Measurements from ENCODE around the gene DUSP19. TPM values are rescaled to one million over a fixed set of nuclear protein-coding genes. Genes with fewer than 3 reads are reported as not detected.

Gene DUSP19
- total and polyA plus RNA-seq, 2 of the 13 experiments (the other 11 are each of a cell fraction or from before 2014, with no cell fraction given), result 1.3 to 1.9 TPM

DNA sequence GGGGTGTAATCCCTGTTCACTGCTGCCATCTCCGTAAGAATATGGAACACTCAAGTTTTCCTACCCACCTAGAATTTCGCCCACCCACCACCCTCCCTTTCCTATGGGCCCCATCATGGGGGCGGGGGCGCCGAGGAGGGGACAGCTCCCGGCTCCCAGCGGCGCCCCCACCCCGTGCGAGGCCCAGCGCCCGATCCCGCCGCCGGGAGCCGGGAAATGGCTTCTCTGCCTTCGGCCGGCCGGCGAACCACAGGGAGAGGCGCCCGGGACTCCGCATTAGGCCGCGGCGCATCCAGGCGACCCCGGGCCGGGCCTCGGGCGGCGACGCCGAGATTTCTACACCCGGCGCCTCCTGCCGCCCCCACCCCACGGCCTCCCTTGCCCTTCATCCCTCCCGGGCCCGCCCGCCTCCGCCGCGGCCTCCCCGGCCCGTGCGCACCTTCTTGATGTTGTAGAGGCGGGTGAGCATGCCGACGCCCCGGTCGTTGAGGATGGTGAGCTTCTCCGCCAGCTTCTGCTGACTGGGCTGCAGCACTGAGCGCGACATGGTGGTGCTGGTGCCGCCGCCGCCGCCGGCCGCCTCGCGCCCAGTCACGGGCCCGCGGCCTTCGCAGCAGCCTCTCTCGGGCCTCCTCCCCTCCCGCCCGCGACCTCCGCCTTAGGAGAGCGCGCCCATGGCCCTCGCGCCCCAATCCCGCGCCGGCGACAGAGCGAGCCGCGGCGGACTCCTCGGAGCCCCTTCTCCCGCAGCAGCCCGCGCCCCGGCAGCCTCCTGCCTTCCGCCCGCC is 40.8 kb upstream of the DUSP19 start (continued):
- TF ChIP-seq SNAPC2 (CRISPR knock-in tag; IDR thresholded peaks at IDR 0.05) (no peak), ZNF224 (CRISPR knock-in tag; IDR thresholded peaks at IDR 0.05) (no peak), ZBTB25 (CRISPR knock-in tag; IDR thresholded peaks at IDR 0.05) (no peak), HMG20A (CRISPR knock-in tag; IDR thresholded peaks at IDR 0.05; ENCODE audit: borderline replicate concordance) (no peak), TBX2 (CRISPR knock-in tag; IDR thresholded peaks at IDR 0.05; ENCODE audit: borderline replicate concordance) (peak; percentile 45), TCF12 (IDR thresholded peaks at IDR 0.05) (no peak), TCF12 (CRISPR knock-in tag; IDR thresholded peaks at IDR 0.05) (peak; percentile 63; the same call in 1 of the 2 replicates), CREBL2 (CRISPR knock-in tag; IDR thresholded peaks at IDR 0.05; ENCODE audit: borderline replicate concordance) (peak; percentile 9; the same call in 1 of the 2 replicates), ZNF879 (CRISPR knock-in tag; IDR thresholded peaks at IDR 0.05) (0 out of 2 replicates have a peak, but pooled peaks have one; percentile 68), RFXAP (CRISPR knock-in tag; IDR thresholded peaks at IDR 0.05; ENCODE audit: borderline replicate concordance) (no peak), BRD4 (CRISPR knock-in tag; IDR thresholded peaks at IDR 0.05) (peak; percentile 91), TAF1 (CRISPR knock-in tag; IDR thresholded peaks at IDR 0.05) (peak; percentile 53), HNF4A (CRISPR knock-in tag; IDR thresholded peaks at IDR 0.05) (no peak)
- TF ChIP-seq, protein P1, sequence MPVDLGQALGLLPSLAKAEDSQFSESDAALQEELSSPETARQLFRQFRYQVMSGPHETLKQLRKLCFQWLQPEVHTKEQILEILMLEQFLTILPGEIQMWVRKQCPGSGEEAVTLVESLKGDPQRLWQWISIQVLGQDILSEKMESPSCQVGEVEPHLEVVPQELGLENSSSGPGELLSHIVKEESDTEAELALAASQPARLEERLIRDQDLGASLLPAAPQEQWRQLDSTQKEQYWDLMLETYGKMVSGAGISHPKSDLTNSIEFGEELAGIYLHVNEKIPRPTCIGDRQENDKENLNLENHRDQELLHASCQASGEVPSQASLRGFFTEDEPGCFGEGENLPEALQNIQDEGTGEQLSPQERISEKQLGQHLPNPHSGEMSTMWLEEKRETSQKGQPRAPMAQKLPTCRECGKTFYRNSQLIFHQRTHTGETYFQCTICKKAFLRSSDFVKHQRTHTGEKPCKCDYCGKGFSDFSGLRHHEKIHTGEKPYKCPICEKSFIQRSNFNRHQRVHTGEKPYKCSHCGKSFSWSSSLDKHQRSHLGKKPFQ (CRISPR knock-in tag; IDR thresholded peaks at IDR 0.05; ENCODE audit: insufficient replicate concordance), result peak; percentile 20
- TF ChIP-seq, protein P2, sequence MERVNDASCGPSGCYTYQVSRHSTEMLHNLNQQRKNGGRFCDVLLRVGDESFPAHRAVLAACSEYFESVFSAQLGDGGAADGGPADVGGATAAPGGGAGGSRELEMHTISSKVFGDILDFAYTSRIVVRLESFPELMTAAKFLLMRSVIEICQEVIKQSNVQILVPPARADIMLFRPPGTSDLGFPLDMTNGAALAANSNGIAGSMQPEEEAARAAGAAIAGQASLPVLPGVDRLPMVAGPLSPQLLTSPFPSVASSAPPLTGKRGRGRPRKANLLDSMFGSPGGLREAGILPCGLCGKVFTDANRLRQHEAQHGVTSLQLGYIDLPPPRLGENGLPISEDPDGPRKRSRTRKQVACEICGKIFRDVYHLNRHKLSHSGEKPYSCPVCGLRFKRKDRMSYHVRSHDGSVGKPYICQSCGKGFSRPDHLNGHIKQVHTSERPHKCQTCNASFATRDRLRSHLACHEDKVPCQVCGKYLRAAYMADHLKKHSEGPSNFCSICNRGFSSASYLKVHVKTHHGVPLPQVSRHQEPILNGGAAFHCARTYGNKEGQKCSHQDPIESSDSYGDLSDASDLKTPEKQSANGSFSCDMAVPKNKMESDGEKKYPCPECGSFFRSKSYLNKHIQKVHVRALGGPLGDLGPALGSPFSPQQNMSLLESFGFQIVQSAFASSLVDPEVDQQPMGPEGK (CRISPR knock-in tag; IDR thresholded peaks at IDR 0.05), result peak; percentile 96
- TF ChIP-seq, protein P3, sequence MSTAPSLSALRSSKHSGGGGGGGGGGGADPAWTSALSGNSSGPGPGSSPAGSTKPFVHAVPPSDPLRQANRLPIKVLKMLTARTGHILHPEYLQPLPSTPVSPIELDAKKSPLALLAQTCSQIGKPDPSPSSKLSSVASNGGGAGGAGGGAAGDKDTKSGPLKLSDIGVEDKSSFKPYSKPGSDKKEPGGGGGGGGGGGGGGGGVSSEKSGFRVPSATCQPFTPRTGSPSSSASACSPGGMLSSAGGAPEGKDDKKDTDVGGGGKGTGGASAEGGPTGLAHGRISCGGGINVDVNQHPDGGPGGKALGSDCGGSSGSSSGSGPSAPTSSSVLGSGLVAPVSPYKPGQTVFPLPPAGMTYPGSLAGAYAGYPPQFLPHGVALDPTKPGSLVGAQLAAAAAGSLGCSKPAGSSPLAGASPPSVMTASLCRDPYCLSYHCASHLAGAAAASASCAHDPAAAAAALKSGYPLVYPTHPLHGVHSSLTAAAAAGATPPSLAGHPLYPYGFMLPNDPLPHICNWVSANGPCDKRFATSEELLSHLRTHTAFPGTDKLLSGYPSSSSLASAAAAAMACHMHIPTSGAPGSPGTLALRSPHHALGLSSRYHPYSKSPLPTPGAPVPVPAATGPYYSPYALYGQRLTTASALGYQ (CRISPR knock-in tag; IDR thresholded peaks at IDR 0.05), result peak; percentile 36; the same call in 1 of the 2 replicates
- TF ChIP-seq, protein P4, sequence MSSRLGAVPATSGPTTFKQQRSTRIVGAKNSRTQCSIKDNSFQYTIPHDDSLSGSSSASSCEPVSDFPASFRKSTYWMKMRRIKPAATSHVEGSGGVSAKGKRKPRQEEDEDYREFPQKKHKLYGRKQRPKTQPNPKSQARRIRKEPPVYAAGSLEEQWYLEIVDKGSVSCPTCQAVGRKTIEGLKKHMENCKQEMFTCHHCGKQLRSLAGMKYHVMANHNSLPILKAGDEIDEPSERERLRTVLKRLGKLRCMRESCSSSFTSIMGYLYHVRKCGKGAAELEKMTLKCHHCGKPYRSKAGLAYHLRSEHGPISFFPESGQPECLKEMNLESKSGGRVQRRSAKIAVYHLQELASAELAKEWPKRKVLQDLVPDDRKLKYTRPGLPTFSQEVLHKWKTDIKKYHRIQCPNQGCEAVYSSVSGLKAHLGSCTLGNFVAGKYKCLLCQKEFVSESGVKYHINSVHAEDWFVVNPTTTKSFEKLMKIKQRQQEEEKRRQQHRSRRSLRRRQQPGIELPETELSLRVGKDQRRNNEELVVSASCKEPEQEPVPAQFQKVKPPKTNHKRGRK (CRISPR knock-in tag; IDR thresholded peaks at IDR 0.05), result no peak
- TF ChIP-seq, protein P5, sequence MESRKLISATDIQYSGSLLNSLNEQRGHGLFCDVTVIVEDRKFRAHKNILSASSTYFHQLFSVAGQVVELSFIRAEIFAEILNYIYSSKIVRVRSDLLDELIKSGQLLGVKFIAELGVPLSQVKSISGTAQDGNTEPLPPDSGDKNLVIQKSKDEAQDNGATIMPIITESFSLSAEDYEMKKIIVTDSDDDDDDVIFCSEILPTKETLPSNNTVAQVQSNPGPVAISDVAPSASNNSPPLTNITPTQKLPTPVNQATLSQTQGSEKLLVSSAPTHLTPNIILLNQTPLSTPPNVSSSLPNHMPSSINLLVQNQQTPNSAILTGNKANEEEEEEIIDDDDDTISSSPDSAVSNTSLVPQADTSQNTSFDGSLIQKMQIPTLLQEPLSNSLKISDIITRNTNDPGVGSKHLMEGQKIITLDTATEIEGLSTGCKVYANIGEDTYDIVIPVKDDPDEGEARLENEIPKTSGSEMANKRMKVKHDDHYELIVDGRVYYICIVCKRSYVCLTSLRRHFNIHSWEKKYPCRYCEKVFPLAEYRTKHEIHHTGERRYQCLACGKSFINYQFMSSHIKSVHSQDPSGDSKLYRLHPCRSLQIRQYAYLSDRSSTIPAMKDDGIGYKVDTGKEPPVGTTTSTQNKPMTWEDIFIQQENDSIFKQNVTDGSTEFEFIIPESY (CRISPR knock-in tag; IDR thresholded peaks at IDR 0.05), result no peak
